ENCODE data around the gene PEPD.

PEPD gene

GRCh38 chr19:33471111-33471996 is 50.2 kb downstream of the PEPD start:
- DNase-seq: no peak

- no peak for DNase-seq
Measured at GRCh38 chr19:33470686-33471085, 50.9 kb downstream of the PEPD start.

- no peak for DNase-seq
Measured at GRCh38 chr19:33470040-33470330, 51.6 kb downstream of the PEPD start.

GRCh38 chr19:33469171-33470039 is 52.2 kb downstream of the PEPD start:
- DNase-seq: no peak

- DNase-seq: no peak
Measured at GRCh38 chr19:33468361-33469170, 53.0 kb downstream of the PEPD start.

GRCh38 chr19:33467851-33468250 is 53.7 kb downstream of the PEPD start:
- no peak for DNase-seq

GRCh38 chr19:33465834-33466233 is 55.8 kb downstream of the PEPD start:
- no peak for DNase-seq

- DNase-seq: no peak
Measured at GRCh38 chr19:33465371-33465770, 56.2 kb downstream of the PEPD start.

GRCh38 chr19:33464733-33465115 is 56.9 kb downstream of the PEPD start:
- no peak for DNase-seq

GRCh38 chr19:33464010-33464732 is 57.4 kb downstream of the PEPD start:
- DNase-seq: no peak

- DNase-seq: no peak
Measured at GRCh38 chr19:33463199-33463598, 58.4 kb downstream of the PEPD start.

- no peak for DNase-seq
Measured at GRCh38 chr19:33462112-33462791, 59.3 kb downstream of the PEPD start.

- DNase-seq: no peak
Measured at GRCh38 chr19:33461256-33462111, 60.1 kb downstream of the PEPD start.

- DNase-seq: no peak
Measured at GRCh38 chr19:33460221-33460908, 61.2 kb downstream of the PEPD start.

GRCh38 chr19:33459222-33460090 is 62.1 kb downstream of the PEPD start:
- no peak for DNase-seq

GRCh38 chr19:33458807-33459206 is 62.8 kb downstream of the PEPD start:
- DNase-seq: no peak

- DNase-seq: no peak
Measured at GRCh38 chr19:33458171-33458633, 63.4 kb downstream of the PEPD start.

GRCh38 chr19:33456845-33457220 is 64.8 kb downstream of the PEPD start:
- no peak for DNase-seq

Data from hematopoietic multipotent progenitor cell treated with erythropoietin and hydrocortisone succinate and interleukin-3 and kit ligand, for 8 days (in vitro differentiated cells).